GM21526 (cell line): Measurements from ENCODE around the gene BTN3A1.
"Not testable (repeated sequence)": the region's sequence is repeated elsewhere in the genome, so short reads cannot be mapped to it uniquely, and the experiment has no call there.

Experiments
- ATAC-seq: cut with Tn5 transposase; IDR thresholded peaks from one replicate; pipeline ENCODE4 v1.9.1; 2021; ENCODE audit warnings: moderate library complexity; ENCODE audit not compliant: unreplicated experiment, low FRiP score

Gene BTN3A1

GRCh38 chr6:26378143-26378542 lies 23.9 kb upstream of the BTN3A1 start:
- not testable (repeated sequence) for ATAC-seq

- ATAC-seq = no peak
Measured at GRCh38 chr6:26379292-26379691, 22.8 kb upstream of the BTN3A1 start.

- ATAC-seq = no peak
Measured at GRCh38 chr6:26379740-26380139, 22.3 kb upstream of the BTN3A1 start.

- ATAC-seq = no peak
Measured at GRCh38 chr6:26380256-26380655, 21.8 kb upstream of the BTN3A1 start.

- no peak for ATAC-seq
Measured at GRCh38 chr6:26382121-26382520, 20.0 kb upstream of the BTN3A1 start.

GRCh38 chr6:26383624-26384417 lies 18.3 kb upstream of the BTN3A1 start:
- ATAC-seq = no peak

- no peak for ATAC-seq
Measured at GRCh38 chr6:26385734-26386125, 16.3 kb upstream of the BTN3A1 start.

GRCh38 chr6:26387565-26387964 lies 14.5 kb upstream of the BTN3A1 start:
- ATAC-seq = no peak

GRCh38 chr6:26388014-26388413 lies 14.1 kb upstream of the BTN3A1 start:
- no peak for ATAC-seq

- no peak for ATAC-seq
Measured at GRCh38 chr6:26388441-26388840, 13.6 kb upstream of the BTN3A1 start.

GRCh38 chr6:26389349-26389894 lies 12.7 kb upstream of the BTN3A1 start:
- no peak for ATAC-seq

- ATAC-seq = no peak
Measured at GRCh38 chr6:26390531-26390930, 11.5 kb upstream of the BTN3A1 start.

- ATAC-seq = no peak
Measured at GRCh38 chr6:26392932-26393636, 9.0 kb upstream of the BTN3A1 start.

GRCh38 chr6:26394289-26394688 lies 7.8 kb upstream of the BTN3A1 start:
- no peak for ATAC-seq

- no peak for ATAC-seq
Measured at GRCh38 chr6:26398555-26398954, 3.5 kb upstream of the BTN3A1 start.

- no peak for ATAC-seq
Measured at GRCh38 chr6:26400626-26401025, 1.4 kb upstream of the BTN3A1 start.

- peak; percentile 16 for ATAC-seq
Measured at GRCh38 chr6:26401389-26401986, 587 bp upstream of the BTN3A1 start.

GRCh38 chr6:26403893-26404292 lies 1.8 kb downstream of the BTN3A1 start:
- ATAC-seq = no peak

GRCh38 chr6:26404546-26404945 lies 2.5 kb downstream of the BTN3A1 start:
- ATAC-seq = no peak

- ATAC-seq = no peak
Measured at GRCh38 chr6:26408828-26409730, 7.0 kb downstream of the BTN3A1 start.
